NCI-H2107 treated with DMSO at 0.1 percent for 48 hours (cell line): ENCODE data around the gene FBXW9.
"Not testable (repeated sequence)": the region's sequence is repeated elsewhere in the genome, so short reads cannot be mapped to it uniquely, and the experiment has no call there.

Experiments used
- DNase-seq: peaks from one replicate; lab custom pipeline; 2025; ENCODE audit not compliant: unreplicated experiment; lab: John Stamatoyannopoulos, UW

Gene FBXW9

GRCh38 chr19:12681074-12681987, 15.1 kb downstream of the FBXW9 start, which contains the start of gene DHPS:
Gene DHPS, minus strand, starts transcription at chr19:12681880. Its CDS starts 114 bp downstream, at chr19:12681766.
- DNase-seq: peak; percentile 98

DNA sequence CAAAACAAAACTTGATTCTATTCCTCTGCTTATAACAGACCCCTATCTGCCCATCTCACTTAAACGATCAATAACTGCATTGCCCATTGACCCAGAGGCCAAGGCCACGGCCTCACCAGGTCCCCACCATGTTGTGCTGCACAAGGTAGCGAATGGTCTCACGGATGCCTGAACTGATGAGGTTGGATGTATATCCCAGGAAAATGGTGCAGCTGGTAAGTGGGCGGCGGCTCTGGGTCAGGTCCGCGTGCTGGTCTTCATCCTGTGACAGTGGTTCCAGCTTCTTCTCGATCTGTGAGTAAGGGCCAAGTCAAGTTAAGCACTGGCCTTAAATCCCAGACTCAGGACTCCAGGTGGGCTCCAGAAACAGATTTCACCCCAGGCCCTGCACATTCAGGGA, 16.4 kb downstream of the FBXW9 start:
- DNase-seq: no peak

DNA sequence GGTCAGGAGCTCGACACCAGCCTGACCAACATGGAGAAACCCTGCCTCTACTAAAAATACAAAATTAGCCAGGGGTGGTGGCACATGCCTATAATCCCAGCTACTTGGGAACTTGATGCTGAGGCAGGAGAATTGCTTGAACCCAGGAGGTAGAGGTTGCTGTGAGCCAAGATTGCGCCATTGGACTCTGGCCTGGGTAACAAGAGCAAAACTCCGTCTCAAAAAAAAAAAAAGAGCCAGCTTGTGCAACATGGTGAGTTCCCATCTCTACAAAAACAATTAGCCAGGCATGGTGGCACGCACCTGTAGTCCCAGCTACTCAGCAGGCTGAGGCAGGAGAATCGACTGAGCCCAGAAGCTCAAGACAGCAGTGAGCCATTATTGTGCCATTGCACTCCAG, 18.4 kb downstream of the FBXW9 start:
- DNase-seq: not testable (repeated sequence)

- no peak for DNase-seq
Observed at GRCh38 chr19:12676928-12677327, 19.5 kb downstream of the FBXW9 start.

GRCh38 chr19:12676384-12676792, 20.0 kb downstream of the FBXW9 start:
- DNase-seq: peak; percentile 39

- DNase-seq: no peak
Observed at GRCh38 chr19:12675940-12676339, 20.5 kb downstream of the FBXW9 start.

DNA sequence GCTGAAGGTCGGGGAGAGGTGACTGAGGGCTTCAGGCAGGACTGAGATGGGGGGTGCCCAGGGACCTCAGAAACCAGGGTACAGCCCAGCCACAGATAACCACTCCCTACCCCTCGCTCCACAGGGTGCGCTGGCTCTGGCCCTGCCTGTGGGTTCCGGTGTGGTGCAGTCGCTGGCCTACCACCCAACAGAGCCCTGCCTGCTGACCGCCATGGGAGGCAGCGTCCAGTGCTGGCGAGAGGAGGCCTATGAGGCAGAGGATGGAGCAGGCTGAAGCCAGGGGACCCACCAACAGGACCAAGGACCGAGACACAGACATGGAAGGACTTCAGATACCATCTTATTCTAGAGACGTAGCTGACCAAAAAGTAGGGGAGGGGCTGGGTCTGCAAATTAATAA, 21.0 kb downstream of the FBXW9 start:
- DNase-seq: no peak

- no peak for DNase-seq
Observed at GRCh38 chr19:12672744-12673143, 23.7 kb downstream of the FBXW9 start.

- DNase-seq: no peak
Observed at GRCh38 chr19:12670159-12670928, 26.1 kb downstream of the FBXW9 start.

DNA sequence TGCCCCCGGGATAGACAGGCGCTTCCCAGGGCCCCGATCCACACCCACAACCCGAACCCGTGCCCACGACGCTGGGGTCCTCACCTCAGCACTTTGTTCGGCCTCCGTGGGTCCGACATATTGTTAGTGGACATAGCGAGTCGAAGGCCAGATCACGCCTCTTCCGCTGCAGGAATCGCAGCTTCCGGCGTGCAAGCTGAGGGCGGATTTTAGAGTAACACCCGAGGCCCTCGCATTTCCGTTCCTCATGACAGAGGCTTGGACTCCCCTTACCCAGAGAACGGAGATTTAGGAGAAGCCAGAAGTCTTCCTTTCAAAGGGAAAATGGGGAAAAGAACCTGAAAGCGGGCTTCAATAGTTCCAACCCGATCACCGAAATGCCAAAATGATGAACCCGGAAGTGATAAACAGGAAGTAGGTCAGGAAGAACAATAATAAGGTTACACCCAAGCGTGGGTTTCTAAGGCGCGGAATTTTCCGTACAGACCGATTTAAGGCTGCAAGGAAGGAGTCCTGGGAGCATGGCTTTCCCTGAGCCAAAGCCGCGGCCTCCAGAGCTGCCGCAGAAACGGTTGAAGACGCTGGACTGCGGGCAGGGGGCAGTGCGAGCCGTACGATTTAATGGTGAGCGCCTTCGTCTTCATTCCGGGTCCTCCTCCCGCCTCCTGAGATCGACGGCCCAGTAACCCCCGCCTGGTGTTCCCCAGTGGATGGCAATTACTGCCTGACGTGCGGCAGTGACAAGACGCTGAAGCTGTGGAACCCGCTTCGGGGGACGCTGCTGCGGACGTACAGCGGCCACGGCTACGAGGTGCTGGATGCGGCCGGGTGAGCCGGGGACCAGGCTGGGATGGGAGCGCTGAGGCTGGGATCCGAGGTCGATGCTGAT, 26.9 kb downstream of the FBXW9 start:
- peak; percentile 84 for DNase-seq

- no peak for DNase-seq
Observed at GRCh38 chr19:12668932-12669269, 27.5 kb downstream of the FBXW9 start.

DNA sequence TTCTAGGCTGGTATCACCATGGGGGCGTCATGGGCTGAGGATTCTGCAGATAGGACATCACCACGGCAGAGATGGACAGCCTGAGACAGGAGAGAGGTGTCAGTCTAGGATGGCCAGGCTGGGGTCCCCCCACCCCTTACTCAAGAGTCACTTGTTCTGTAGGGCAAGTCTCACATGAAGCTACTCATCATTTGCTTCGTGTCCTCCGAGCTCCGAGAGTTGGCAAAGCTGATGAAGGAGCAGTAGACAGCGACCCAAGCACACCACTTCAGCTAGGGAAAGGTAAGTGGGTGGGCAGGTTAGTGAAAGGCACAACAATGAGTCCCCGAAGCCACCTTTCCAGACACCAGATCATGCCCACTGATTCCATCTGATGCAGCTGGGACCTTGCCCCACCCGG, 28.1 kb downstream of the FBXW9 start:
- no peak for DNase-seq

DNA sequence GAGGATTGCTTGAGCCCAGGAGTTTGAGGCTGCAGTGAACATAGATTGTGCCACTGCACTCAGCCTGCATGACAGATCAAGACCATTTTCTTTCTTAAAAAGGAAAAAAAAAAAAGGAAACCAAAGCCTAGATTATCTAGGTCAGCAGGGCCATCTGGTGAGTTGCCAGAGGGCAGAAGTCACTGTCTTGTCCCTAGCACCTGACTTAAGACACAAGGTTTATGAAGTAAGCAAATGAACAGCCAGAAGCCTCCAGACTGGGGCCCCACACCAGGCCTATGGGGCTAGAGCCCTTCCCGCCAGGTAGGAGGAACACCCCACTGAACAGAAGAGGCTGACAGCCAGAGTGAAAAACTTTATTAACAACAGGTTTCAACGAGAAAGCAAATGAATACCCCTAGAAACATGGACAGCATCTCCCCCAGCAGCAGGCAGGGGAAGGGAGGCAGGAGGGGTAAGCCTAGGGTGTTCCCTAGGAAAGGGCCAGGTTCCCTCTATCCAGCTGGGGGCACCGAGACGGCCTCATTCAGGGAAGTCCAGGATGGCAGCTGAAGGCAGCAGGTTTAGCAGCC, 28.6 kb downstream of the FBXW9 start:
- DNase-seq: no peak

GRCh38 chr19:12666265-12667048, 30.0 kb downstream of the FBXW9 start, which contains the start of the genes MAN2B1 and WDR83:
Gene MAN2B1, minus strand, starts transcription at chr19:12666742. Its CDS starts 41 bp downstream, at chr19:12666701.
Gene WDR83, plus strand, starts transcription at chr19:12666807. Its CDS starts 2,984 bp downstream, at chr19:12669791.
- DNase-seq: peak; percentile 14

DNA sequence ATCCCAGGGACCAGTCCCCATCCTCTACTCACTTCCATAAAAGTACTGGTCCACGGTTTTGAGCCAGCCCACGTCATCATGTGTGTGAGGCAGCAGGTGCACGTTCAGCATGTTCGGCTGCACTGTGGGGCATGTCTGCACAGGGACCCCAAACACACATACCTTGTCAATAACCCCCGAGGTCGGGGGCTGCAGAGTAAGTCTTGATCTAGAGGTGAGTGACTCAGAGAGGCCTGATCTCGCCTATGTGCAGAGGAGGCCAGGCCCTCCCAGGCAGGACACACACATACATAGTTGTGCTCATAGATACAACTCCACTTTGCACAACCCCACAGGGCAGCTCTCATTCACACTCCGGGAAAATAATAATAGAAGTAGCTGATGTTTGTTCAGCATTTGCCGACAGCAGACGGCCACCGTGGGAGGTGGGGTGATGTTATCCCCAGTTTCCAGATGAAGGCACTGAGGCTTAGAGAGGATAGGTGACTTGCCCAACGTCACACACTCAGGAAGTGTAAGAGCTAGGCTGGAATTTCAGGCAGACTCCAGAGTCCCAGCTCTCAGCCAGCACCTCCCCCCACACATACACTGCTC, 30.7 kb downstream of the FBXW9 start:
- no peak for DNase-seq

GRCh38 chr19:12665281-12665573, 31.2 kb downstream of the FBXW9 start:
- no peak for DNase-seq

DNA sequence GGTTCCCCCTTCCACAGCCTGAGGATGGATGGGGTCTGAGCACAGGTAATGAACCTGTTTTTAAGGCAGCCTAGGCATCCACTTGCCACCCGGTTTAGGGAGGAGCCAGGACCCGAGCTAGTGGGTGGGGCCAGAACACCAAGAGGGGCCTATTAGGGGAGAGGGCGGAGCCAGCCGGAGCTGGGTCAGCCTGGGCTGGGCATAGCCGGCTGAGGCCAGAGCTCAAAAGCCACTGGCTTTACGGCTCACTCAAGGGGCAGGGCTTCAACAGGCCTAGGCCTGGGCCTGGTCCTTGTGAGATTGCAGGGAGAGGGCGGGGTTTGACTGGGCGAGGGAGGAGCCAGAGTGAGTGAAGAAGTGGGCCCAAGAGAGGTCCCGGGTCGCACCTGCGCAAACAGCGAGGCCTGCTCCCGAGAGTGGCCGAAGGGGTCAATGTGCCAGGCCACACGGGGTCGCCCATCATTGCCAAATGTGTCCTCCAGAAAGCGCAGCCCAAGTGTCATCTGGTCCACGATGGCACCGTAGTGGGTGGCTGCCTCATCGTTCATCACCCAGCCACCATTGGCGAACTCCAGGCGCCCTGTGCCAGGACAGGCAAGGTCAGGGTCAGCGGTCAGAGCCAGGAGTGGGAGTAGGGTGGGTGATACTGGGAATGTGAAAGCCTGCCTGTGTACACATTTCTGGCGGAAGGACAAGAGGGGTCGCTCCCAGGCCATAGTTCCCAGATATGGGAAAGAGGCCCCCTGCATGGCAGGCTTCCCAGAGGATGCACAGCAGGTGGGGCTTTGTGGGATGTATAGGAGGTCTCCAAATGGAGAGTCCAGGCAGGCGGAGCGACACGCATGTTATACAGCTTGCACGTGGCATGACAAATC, 31.8 kb downstream of the FBXW9 start:
- no peak for DNase-seq

- DNase-seq: no peak
Observed at GRCh38 chr19:12660980-12661379, 35.5 kb downstream of the FBXW9 start.

DNA sequence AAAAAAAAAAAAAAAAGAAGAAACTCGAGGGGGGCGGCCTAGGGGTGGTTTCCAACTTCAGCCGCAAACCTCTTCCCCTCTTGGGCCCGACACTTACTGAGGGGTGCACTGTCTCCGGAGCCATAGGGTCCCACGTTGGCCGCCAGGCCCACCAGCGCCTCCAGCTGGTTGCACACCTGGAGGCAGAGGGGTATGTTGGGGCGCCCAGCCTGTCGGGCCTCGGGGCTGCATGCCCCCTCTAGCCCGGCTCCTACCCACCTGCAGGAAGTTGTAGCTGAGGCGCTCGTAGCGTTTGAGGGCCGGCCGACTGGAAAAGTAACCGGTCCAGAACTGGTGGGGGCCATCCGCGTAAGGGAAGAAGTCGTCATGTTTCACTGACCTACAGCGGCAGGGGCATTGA, 38.5 kb downstream of the FBXW9 start:
- no peak for DNase-seq
